ENCODE results near the gene IL33. TPM values are rescaled to one million over a fixed set of nuclear protein-coding genes. Genes with fewer than 3 reads are reported as not detected.

IL33 gene
- total RNA-seq, 1 experiment from 2014 or later, result 0.07 TPM

DNA sequence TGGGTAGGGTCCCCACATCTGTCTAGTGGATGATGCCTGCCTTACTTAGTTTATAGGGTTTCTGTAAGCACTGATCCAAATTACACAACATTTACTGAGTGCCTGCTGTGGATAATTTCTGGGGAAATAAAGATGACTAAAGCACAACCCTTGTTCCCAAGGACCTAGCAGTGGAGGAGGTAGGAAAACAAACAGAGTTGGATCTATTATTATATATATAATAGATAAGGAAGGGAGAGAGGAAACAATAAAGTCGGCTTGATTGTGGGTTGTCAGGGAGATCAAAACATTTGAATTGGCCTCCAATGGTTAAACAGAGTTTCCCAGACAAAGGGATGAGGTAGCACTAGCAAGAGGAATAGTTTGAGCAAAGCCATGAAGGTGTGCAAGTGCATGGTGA, 14.0 kb downstream of the IL33 start:
- Mint-ChIP-seq H3K4me1 (peaks cover 15% of the 10 kb centered on the region), H3K36me3 (no peaks in the 10 kb centered on the region), H3K27me3 (ENCODE audit: low read depth) (no peaks in the 10 kb centered on the region), H3K4me3 (no peak overlapping the region), H3K27ac (no peak overlapping the region), H3K9me3 (0 out of 2 replicates have a peak, but pooled peaks cover 2% of the 10 kb centered on the region)
- CTCF ChIA-PET, result no interaction called here
- TF ChIP-seq, protein P1, sequence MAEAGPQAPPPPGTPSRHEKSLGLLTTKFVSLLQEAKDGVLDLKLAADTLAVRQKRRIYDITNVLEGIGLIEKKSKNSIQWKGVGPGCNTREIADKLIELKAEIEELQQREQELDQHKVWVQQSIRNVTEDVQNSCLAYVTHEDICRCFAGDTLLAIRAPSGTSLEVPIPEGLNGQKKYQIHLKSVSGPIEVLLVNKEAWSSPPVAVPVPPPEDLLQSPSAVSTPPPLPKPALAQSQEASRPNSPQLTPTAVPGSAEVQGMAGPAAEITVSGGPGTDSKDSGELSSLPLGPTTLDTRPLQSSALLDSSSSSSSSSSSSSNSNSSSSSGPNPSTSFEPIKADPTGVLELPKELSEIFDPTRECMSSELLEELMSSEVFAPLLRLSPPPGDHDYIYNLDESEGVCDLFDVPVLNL (CRISPR knock-in tag; IDR thresholded peaks at IDR 0.05; ENCODE audit: borderline replicate concordance, low read depth), result no peak
- TF ChIP-seq, protein P2, sequence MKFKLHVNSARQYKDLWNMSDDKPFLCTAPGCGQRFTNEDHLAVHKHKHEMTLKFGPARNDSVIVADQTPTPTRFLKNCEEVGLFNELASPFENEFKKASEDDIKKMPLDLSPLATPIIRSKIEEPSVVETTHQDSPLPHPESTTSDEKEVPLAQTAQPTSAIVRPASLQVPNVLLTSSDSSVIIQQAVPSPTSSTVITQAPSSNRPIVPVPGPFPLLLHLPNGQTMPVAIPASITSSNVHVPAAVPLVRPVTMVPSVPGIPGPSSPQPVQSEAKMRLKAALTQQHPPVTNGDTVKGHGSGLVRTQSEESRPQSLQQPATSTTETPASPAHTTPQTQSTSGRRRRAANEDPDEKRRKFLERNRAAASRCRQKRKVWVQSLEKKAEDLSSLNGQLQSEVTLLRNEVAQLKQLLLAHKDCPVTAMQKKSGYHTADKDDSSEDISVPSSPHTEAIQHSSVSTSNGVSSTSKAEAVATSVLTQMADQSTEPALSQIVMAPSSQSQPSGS (CRISPR knock-in tag; IDR thresholded peaks at IDR 0.05; ENCODE audit: borderline replicate concordance, low read depth), result no peak
- TF ChIP-seq, protein P3, sequence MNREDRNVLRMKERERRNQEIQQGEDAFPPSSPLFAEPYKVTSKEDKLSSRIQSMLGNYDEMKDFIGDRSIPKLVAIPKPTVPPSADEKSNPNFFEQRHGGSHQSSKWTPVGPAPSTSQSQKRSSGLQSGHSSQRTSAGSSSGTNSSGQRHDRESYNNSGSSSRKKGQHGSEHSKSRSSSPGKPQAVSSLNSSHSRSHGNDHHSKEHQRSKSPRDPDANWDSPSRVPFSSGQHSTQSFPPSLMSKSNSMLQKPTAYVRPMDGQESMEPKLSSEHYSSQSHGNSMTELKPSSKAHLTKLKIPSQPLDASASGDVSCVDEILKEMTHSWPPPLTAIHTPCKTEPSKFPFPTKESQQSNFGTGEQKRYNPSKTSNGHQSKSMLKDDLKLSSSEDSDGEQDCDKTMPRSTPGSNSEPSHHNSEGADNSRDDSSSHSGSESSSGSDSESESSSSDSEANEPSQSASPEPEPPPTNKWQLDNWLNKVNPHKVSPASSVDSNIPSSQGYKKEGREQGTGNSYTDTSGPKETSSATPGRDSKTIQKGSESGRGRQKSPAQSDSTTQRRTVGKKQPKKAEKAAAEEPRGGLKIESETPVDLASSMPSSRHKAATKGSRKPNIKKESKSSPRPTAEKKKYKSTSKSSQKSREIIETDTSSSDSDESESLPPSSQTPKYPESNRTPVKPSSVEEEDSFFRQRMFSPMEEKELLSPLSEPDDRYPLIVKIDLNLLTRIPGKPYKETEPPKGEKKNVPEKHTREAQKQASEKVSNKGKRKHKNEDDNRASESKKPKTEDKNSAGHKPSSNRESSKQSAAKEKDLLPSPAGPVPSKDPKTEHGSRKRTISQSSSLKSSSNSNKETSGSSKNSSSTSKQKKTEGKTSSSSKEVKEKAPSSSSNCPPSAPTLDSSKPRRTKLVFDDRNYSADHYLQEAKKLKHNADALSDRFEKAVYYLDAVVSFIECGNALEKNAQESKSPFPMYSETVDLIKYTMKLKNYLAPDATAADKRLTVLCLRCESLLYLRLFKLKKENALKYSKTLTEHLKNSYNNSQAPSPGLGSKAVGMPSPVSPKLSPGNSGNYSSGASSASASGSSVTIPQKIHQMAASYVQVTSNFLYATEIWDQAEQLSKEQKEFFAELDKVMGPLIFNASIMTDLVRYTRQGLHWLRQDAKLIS (CRISPR knock-in tag; IDR thresholded peaks at IDR 0.05; ENCODE audit: borderline replicate concordance), result no peak
- ATAC-seq (no peak), DNase-seq (ENCODE audit: low spot score) (no peak)
- POLR2A ChIA-PET, result no interaction called here

DNA sequence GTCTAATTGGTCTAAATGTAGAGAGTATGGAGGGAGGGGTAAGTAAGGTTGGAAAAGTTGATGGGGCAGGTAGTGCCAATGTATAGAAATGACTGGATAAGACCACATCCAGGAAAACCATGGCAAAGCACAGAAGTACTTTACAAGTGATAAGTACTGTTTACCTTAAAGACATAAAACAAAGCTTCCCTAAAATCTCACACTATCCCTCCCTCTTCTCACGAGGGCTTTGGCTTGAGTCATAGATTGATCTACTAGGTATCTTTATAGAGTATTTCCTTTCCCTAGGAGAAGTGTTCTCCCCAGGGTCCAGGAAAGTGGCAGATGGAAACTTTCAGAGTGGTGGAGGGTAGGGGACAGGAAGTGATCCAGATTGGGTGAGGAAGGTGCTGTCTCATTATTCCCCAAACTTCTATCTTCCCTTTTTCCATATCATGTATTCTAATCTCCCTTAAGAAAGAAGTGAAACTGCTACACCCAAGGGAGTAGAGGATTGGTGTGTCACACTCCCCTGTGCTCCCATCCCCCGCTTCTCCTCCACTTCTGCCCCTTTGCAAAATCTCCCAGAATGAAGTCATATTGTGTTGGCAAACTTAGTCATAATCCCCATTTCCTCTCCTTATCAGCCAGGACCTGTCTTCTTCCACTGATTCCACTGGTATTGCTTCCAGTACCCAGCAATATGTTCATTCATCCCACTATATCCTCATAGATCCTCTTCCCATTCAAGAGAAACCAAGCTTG, 14.6 kb downstream of the IL33 start:
- Mint-ChIP-seq H3K4me3 (no peak overlapping the region), H3K4me1 (peaks cover 15% of the 10 kb centered on the region), H3K27me3 (ENCODE audit: low read depth) (no peaks in the 10 kb centered on the region), H3K36me3 (no peaks in the 10 kb centered on the region), H3K27ac (no peak overlapping the region), H3K9me3 (0 out of 2 replicates have a peak, but pooled peaks cover 2% of the 10 kb centered on the region)
- ATAC-seq, result no peak
- DNase-seq (ENCODE audit: low spot score), result no peak
- POLR2A ChIA-PET, result no interaction called here
- CTCF ChIA-PET, result interaction anchor here (0.5 kb wide), 1 partner anchor 124 kb away, joined by 4 read pairs; no protein-coding TSS in a partner anchor
- TF ChIP-seq, protein P4, sequence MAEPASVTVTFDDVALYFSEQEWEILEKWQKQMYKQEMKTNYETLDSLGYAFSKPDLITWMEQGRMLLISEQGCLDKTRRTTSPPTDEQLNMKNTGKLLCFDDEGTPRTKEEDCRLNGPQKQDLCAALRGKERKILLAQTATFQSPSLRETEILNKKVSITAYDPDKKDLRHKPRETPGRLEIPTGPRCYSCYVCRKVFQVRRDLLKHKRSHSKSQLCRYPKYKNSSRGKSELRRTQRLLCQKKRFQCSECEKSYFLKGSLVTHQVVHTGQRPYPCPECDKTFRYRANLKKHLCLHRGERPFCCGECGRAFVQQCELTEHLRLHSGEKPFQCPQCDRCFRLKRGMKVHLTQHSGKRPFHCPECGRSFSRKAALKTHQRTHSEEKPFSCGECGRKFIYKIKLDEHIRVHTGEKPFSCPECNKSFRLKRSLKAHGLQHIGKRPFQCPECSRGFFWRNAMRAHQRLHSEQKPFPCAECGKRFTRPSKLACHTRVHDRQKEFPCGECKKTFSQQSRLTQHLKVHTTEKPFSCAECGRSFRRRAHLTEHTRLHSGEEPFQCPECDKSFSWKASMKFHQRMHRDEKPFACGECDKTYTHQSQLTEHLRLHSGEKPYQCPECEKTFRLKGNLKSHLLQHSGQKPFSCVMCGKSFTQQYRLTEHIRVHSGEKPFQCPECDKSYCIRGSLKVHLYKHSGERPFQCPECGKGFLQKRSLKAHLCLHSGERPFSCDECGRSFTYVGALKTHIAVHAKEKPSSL (CRISPR knock-in tag; conservative IDR thresholded peaks at IDR 0.05), result no peak
- TF ChIP-seq, protein P5, sequence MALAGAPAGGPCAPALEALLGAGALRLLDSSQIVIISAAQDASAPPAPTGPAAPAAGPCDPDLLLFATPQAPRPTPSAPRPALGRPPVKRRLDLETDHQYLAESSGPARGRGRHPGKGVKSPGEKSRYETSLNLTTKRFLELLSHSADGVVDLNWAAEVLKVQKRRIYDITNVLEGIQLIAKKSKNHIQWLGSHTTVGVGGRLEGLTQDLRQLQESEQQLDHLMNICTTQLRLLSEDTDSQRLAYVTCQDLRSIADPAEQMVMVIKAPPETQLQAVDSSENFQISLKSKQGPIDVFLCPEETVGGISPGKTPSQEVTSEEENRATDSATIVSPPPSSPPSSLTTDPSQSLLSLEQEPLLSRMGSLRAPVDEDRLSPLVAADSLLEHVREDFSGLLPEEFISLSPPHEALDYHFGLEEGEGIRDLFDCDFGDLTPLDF (CRISPR knock-in tag; IDR thresholded peaks at IDR 0.05), result no peak
- TF ChIP-seq GRHL2 (CRISPR knock-in tag; IDR thresholded peaks at IDR 0.05; ENCODE audit: insufficient replicate concordance, severe bottlenecking), result no peak
- TF ChIP-seq ZNF263 (CRISPR knock-in tag; IDR thresholded peaks at IDR 0.05; ENCODE audit: low read depth), result no peak
- TF ChIP-seq, protein P6, sequence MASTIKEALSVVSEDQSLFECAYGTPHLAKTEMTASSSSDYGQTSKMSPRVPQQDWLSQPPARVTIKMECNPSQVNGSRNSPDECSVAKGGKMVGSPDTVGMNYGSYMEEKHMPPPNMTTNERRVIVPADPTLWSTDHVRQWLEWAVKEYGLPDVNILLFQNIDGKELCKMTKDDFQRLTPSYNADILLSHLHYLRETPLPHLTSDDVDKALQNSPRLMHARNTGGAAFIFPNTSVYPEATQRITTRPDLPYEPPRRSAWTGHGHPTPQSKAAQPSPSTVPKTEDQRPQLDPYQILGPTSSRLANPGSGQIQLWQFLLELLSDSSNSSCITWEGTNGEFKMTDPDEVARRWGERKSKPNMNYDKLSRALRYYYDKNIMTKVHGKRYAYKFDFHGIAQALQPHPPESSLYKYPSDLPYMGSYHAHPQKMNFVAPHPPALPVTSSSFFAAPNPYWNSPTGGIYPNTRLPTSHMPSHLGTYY (CRISPR knock-in tag; IDR thresholded peaks at IDR 0.05), result no peak
- TF ChIP-seq, protein P7, sequence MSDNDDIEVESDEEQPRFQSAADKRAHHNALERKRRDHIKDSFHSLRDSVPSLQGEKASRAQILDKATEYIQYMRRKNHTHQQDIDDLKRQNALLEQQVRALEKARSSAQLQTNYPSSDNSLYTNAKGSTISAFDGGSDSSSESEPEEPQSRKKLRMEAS (CRISPR knock-in tag; IDR thresholded peaks at IDR 0.05), result no peak
- TF ChIP-seq NFE2L1 (CRISPR knock-in tag; IDR thresholded peaks at IDR 0.05), result no peak
- TF ChIP-seq, protein P3 (CRISPR knock-in tag; IDR thresholded peaks at IDR 0.05; ENCODE audit: borderline replicate concordance), result no peak
- no peak for TF ChIP-seq ESRRA (CRISPR knock-in tag; IDR thresholded peaks at IDR 0.05; ENCODE audit: borderline replicate concordance)
- TF ChIP-seq NFATC4 (CRISPR knock-in tag; IDR thresholded peaks at IDR 0.05), result no peak
- no peak for TF ChIP-seq GABPB1 (CRISPR knock-in tag; IDR thresholded peaks at IDR 0.05)
- TF ChIP-seq, protein P8, sequence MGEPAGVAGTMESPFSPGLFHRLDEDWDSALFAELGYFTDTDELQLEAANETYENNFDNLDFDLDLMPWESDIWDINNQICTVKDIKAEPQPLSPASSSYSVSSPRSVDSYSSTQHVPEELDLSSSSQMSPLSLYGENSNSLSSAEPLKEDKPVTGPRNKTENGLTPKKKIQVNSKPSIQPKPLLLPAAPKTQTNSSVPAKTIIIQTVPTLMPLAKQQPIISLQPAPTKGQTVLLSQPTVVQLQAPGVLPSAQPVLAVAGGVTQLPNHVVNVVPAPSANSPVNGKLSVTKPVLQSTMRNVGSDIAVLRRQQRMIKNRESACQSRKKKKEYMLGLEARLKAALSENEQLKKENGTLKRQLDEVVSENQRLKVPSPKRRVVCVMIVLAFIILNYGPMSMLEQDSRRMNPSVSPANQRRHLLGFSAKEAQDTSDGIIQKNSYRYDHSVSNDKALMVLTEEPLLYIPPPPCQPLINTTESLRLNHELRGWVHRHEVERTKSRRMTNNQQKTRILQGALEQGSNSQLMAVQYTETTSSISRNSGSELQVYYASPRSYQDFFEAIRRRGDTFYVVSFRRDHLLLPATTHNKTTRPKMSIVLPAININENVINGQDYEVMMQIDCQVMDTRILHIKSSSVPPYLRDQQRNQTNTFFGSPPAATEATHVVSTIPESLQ (CRISPR knock-in tag; IDR thresholded peaks at IDR 0.05), result no peak

Data from WTC11 (cell line).